GM10248 (cell line): ENCODE results near the gene CCL11.

ENCODE experiments used
- CTCF ChIA-PET: fragments of 300-600 bp; sonication (Branson Sonifier 250); formaldehyde crosslinking; extraction: SDS; loops from one replicate; lab custom pipeline; 2021; ENCODE audit warnings: antibody characterized with exemption; lab: Yijun Ruan, JAX
- POLR2A ChIA-PET: fragments of 350-650 bp; sonication (Branson Sonifier 250); formaldehyde crosslinking; extraction: SDS; loops from one replicate; lab custom pipeline; 2020; ENCODE audit warnings: antibody characterized with exemption; lab: Yijun Ruan, JAX
- DNase-seq: peaks from one replicate; pipeline ENCODE4 v3.0.0; 2012; ENCODE audit errors: extremely low spot score
- TF ChIP-seq, protein P1 (sequence below): IDR thresholded peaks from 2 replicates; pipeline ENCODE4 v1.5.1; 2012; ENCODE audit warnings: mild to moderate bottlenecking, low read depth; ENCODE audit errors: extremely low read depth, missing control alignments, control extremely low read depth

Gene CCL11

DNA sequence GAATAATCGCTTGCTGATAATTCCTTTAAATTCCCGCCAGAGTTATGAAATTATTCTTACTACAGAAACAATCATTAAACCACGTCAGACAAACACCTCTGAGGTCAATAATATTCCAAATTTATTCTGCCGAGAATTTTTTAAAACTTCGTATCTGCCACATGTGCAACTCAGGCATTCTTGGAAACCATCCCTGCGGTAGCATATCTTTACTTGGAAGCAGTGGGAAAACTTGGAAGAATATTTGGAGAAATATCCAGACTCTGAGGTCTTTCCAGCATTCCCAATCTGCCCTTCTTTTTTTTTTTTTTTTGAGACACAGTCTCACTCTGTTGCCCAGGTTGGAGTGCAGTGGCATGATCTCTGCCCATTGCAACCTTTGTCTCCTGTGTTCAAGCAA lies 2.0 kb upstream of the CCL11 start:
- ChIA-PET POLR2A (no interaction called here), CTCF (no interaction called here)
- TF ChIP-seq, protein P1, sequence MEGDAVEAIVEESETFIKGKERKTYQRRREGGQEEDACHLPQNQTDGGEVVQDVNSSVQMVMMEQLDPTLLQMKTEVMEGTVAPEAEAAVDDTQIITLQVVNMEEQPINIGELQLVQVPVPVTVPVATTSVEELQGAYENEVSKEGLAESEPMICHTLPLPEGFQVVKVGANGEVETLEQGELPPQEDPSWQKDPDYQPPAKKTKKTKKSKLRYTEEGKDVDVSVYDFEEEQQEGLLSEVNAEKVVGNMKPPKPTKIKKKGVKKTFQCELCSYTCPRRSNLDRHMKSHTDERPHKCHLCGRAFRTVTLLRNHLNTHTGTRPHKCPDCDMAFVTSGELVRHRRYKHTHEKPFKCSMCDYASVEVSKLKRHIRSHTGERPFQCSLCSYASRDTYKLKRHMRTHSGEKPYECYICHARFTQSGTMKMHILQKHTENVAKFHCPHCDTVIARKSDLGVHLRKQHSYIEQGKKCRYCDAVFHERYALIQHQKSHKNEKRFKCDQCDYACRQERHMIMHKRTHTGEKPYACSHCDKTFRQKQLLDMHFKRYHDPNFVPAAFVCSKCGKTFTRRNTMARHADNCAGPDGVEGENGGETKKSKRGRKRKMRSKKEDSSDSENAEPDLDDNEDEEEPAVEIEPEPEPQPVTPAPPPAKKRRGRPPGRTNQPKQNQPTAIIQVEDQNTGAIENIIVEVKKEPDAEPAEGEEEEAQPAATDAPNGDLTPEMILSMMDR: no peak
- DNase-seq: no peak

DNA sequence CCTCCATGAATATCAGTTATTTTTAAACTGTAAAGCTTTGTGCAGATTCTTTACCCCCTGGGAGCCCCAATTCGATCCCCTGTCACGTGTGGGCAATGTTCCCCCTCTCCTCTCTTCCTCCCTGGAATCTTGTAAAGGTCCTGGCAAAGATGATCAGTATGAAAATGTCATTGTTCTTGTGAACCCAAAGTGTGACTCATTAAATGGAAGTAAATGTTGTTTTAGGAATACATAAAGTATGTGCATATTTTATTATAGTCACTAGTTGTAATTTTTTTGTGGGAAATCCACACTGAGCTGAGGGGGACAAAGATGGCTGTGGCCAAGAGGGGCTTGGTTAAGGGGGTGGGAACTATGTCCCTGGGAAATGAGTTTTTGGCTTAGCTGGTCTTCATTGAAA lies 2.3 kb downstream of the CCL11 start:
- DNase-seq: no peak
- TF ChIP-seq, protein P1: no peak
- ChIA-PET CTCF (no interaction called here), POLR2A (no interaction called here)

DNA sequence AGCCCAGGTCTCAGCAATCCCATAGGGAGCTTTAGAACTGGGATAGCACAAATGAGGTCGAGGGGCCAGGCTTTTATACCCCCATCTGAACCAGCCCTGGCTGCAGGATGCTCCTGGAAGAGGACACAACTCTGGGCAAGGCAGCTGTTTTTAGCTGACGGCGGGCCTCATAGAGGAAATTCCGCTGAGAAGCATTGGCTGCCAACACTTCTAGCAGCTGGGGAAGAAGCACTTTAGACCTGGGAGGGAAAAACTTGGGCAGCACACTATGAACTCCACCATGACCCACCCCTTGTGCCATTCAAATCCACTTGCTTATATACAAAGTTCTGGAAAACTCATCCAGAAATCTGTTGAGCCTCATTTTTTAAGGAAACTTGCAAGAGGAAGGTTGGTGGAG lies 5.0 kb downstream of the CCL11 start:
- TF ChIP-seq, protein P1: no peak
- CTCF ChIA-PET: no interaction called here
- DNase-seq: no peak
- POLR2A ChIA-PET: no interaction called here

DNA sequence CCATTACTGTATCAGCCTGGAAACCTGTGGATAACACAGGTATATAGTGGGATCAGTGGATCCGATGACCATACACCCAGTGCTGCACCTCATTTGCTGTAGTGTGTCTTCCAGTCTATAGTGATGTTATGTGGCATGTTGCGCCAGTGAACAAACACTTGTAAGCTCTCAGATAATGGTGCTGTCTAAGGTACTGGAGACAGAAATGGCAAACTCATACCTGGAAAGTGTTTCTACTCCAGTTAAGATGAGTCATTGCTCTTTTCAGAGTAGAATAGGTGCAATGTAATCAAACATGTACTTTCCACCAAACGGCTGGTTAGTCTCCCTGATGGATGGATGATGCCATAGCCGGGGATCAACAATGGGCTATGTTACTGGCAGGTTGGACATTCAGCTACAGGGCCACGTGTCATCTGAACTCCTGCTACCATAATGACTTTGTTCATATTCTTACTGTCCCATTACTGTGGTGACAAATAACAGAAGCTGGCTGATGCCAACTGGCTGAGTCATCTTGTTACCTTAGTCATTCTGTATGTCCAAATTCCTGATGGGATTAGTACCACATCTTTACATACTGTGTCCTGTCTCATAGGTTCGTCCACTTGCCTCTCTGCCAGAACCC lies 6.3 kb downstream of the CCL11 start:
- no peak for DNase-seq
- ChIA-PET POLR2A (no interaction called here), CTCF (interaction anchor here (0.8 to 1.3 kb wide), 2 partner anchors 10 to 50 kb away, joined by 3 to 4 read pairs; no protein-coding TSS in a partner anchor)
- TF ChIP-seq, protein P1: no peak

DNA sequence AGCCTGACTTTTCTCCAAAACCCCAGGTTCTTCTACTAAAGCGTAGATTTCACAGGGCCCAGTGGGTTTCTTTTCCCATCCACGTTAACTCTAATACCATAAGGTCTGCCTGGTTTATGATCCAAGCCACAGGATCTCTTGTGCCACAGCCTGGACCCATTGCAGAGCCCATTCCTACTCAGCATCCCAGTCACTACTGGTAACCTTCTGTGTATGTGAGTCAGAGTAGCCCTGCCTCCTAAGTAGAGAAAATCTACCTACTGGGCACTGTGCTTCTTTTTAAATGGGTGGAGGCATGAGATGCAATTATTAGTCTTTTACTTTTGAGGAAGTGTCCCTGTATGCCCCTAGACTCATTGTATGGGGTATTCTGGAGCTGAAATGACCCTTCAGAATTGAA lies 13.5 kb downstream of the CCL11 start:
- TF ChIP-seq, protein P1: no peak
- ChIA-PET CTCF (no interaction called here), POLR2A (no interaction called here)
- DNase-seq: no peak

DNA sequence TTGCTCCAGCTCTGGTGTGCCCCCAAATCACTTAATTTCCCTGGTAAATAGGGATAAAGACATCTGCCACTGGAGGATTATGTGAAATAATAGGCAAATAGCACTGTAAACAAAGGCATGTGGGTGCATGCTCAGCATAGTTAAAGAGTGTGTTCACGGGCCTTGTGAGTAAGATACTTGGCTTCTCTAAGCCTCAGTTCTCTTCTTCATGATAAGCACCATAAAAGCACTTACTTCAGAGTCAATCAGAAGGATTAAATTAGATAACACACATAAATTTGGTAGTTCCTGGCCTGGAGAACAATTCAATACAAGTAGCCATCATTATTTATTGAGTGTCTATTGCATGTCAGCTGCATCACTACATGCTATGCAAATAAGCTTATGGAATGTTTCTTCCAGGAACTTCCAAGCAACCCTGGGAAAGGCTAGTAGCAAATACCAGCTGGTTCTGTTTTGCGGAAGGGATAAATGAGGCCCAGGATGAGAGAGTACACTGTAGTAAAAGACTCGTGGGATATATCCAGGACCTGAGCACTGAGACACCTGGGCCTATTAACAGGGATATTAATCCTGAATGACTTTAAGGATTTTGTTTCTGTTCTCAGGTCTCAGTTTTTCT lies 14.5 kb downstream of the CCL11 start:
- CTCF ChIA-PET: interaction anchor here (1.5 kb wide), 1 partner anchor 22 kb away, joined by 5 read pairs; no protein-coding TSS in a partner anchor
- no peak for DNase-seq
- TF ChIP-seq, protein P1: no peak
- POLR2A ChIA-PET: no interaction called here
